Measurements from ENCODE around the gene ZNHIT3.
A peak's percentile ranks its signal among the peaks of the same experiment; 100 is the strongest.

Gene ZNHIT3

GRCh38 chr17:36533935-36534839, 47.7 kb downstream of the ZNHIT3 start:
- peak overlapping the region; percentile 93 to 99 for H3K4me3 Mint-ChIP-seq
- peak; percentile 22 to 49 (median 28) for DNase-seq
- H3K9me3 Mint-ChIP-seq, result no peaks in the 10 kb centered on the region
- ATAC-seq (replicated peaks), result peak; percentile 22
- H3K4me1 Mint-ChIP-seq (ENCODE audit: low read depth in 2 of 2), result peaks cover 14 to 26% of the 10 kb centered on the region in 2 donors
- peak overlapping the region; percentile 96 to 97 for H3K27ac Mint-ChIP-seq
- H3K27me3 Mint-ChIP-seq, result no peaks in the 10 kb centered on the region
- H3K36me3 Mint-ChIP-seq (ENCODE audit: insufficient read depth), result peaks cover 20% of the 10 kb centered on the region

DNA sequence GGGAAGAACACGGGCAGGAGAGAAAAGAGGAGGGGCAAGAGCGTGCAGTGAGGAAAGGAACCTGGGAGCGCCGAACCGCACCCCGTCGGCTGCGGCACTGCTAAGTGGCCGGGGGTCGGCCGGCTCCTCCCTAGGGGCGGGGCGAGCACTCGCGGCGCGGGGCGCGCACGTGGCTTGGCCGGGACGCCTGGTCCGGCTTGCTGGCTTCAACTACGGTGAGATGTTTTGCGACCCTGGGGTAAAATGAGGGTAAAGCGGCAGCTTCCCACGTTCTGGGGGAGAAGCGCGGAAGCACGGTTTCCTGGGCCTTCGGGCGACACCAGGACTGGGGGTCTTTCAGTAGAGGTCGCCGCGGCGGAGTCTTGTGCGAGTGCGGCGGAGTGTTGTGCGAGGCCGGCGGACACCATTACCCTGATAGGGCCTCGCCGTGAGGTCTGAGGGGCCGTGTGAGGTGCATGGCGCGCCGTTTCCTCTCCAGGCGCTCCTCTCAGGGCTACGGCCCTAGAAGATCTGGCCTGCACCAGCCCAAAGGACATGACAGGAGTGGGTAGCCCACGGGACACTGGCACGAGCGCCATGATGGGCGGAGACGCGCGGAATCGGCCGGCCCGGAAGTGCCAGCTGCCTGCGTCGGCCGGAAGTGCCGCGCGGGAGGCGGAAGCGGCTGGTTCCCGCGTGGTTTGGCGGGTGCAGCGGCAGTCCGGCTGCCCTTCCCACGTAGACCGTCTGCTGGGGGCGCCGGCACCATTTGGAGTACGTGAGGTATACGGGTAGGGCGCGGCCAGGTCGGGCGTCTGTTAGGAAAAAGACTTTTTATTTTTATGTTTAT, 48.6 kb downstream of the ZNHIT3 start, which contains the start of the genes MYO19 and PIGW:
TSS of gene MYO19 (minus strand) at position 29 of the 829 bp plus-strand sequence. CDS start 2,330 bp downstream, outside the sequence.
TSS of gene PIGW (plus strand) at position 148 of the 829 bp plus-strand sequence. CDS start 2,115 bp downstream, outside the sequence.
- H3K36me3 Mint-ChIP-seq (ENCODE audit: insufficient read depth), result peaks cover 20% of the 10 kb centered on the region
- ATAC-seq (replicated peaks), result peak; percentile 83
- no peaks in the 10 kb centered on the region for H3K27me3 Mint-ChIP-seq
- peak within 1 kb of the TSS; percentile 93 to 99 for H3K4me3 Mint-ChIP-seq
- H3K27ac Mint-ChIP-seq, result peak within 1 kb of the TSS; percentile 96 to 97
- H3K9me3 Mint-ChIP-seq, result no peaks in the 10 kb centered on the region
- peak; percentile 76 to 83 (median 78) for DNase-seq
- H3K4me1 Mint-ChIP-seq (ENCODE audit: low read depth in 2 of 2), result peaks cover 13 to 26% of the 10 kb centered on the region in 2 donors

- Mint-ChIP-seq H3K27ac (peak overlapping the region; percentile 96 to 97), H3K27me3 (no peaks in the 10 kb centered on the region), H3K4me1 (ENCODE audit: low read depth in 2 of 2) (peaks cover 13 to 26% of the 10 kb centered on the region in 2 donors), H3K9me3 (no peaks in the 10 kb centered on the region), H3K4me3 (peak overlapping the region; percentile 93 to 99), H3K36me3 (ENCODE audit: insufficient read depth) (peaks cover 23% of the 10 kb centered on the region)
- ATAC-seq (replicated peaks) (no peak), DNase-seq (no peak)
Measured at GRCh38 chr17:36535669-36536081, 49.2 kb downstream of the ZNHIT3 start.

GRCh38 chr17:36540696-36541095, 54.2 kb downstream of the ZNHIT3 start:
- H3K36me3 Mint-ChIP-seq (ENCODE audit: insufficient read depth), result peaks cover 30% of the 10 kb centered on the region
- no peak overlapping the region for H3K4me3 Mint-ChIP-seq
- peaks cover 8 to 13% of the 10 kb centered on the region in 2 donors for H3K4me1 Mint-ChIP-seq (ENCODE audit: low read depth in 2 of 2)
- DNase-seq, result no peak
- H3K27me3 Mint-ChIP-seq, result no peaks in the 10 kb centered on the region
- no peak for ATAC-seq (replicated peaks)
- no peaks in the 10 kb centered on the region for H3K9me3 Mint-ChIP-seq
- no peak overlapping the region for H3K27ac Mint-ChIP-seq

GRCh38 chr17:36542755-36543154, 56.3 kb downstream of the ZNHIT3 start:
- no peak overlapping the region for H3K27ac Mint-ChIP-seq
- peaks cover 13 to 18% of the 10 kb centered on the region in 2 donors for H3K4me1 Mint-ChIP-seq (ENCODE audit: low read depth in 2 of 2)
- H3K27me3 Mint-ChIP-seq, result no peaks in the 10 kb centered on the region
- H3K9me3 Mint-ChIP-seq, result no peaks in the 10 kb centered on the region
- H3K4me3 Mint-ChIP-seq, result no peak overlapping the region
- ATAC-seq (replicated peaks), result no peak
- DNase-seq, result no peak
- H3K36me3 Mint-ChIP-seq (ENCODE audit: insufficient read depth), result peaks cover 42% of the 10 kb centered on the region

- H3K27me3 Mint-ChIP-seq, result no peaks in the 10 kb centered on the region
- DNase-seq (no peak), ATAC-seq (replicated peaks) (no peak)
- peaks cover 51% of the 10 kb centered on the region for H3K36me3 Mint-ChIP-seq (ENCODE audit: insufficient read depth)
- no peaks in the 10 kb centered on the region for H3K9me3 Mint-ChIP-seq
- peak overlapping the region; percentile 98 for H3K27ac Mint-ChIP-seq
- peaks cover 18 to 22% of the 10 kb centered on the region in 2 donors for H3K4me1 Mint-ChIP-seq (ENCODE audit: low read depth in 2 of 2)
- H3K4me3 Mint-ChIP-seq, result peak overlapping the region; percentile 96
Measured at GRCh38 chr17:36544044-36544306, 57.5 kb downstream of the ZNHIT3 start.

DNA sequence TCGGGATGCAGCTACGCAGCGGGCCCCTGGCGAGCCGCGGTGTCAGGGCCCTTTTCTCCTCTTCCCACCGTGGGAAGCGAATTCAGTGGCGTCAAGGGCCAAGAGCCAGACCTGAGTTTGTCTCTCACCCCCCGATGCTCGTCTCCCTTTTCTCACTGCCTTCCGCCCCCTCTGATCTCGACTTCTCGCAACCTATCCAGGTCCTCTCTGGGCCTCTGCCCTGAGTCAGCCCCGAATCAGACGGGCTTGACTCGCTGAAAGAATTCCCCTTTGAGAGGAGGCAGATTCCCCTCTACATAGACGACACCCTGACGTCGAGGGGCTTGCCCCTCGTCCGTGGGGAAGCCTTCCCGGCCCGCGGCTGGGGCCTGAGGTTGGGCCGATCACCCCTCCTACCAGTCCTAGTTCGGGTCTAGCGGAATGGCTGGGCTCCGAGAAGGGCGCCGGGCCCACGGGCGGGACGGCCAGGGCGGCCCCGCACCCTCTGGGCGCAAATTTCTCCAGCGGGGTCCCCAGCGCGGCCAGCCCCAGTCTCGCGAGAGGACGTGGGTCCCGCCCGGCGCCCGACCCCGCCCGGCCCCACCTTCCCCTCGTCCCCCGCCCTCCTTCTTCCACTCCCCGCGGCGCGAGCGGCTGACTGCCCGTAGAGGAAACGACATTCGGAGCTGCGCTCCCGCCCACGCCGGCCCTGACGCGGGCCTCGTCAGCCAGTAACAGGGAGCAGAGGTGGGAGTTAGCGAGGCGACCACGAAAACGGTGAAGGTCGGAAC, 58.0 kb downstream of the ZNHIT3 start, which contains the start of gene GGNBP2:
TSS of gene GGNBP2 (plus strand) at position 613 of the 770 bp plus-strand sequence. CDS start 806 bp downstream, outside the sequence.
- Mint-ChIP-seq H3K4me1 (ENCODE audit: low read depth in 2 of 2) (peaks cover 18 to 22% of the 10 kb centered on the region in 2 donors), H3K27me3 (no peaks in the 10 kb centered on the region), H3K36me3 (ENCODE audit: insufficient read depth) (peaks cover 56% of the 10 kb centered on the region), H3K4me3 (peak within 1 kb of the TSS; percentile 96), H3K9me3 (no peaks in the 10 kb centered on the region), H3K27ac (peak within 1 kb of the TSS; percentile 98)
- ATAC-seq (replicated peaks), result peak; percentile 61
- peak; percentile 88 to 90 (median 88) for DNase-seq

GRCh38 chr17:36545077-36545464, 58.6 kb downstream of the ZNHIT3 start:
- peaks cover 21 to 24% of the 10 kb centered on the region in 2 donors for H3K4me1 Mint-ChIP-seq (ENCODE audit: low read depth in 2 of 2)
- H3K27ac Mint-ChIP-seq, result peak overlapping the region; percentile 98
- H3K36me3 Mint-ChIP-seq (ENCODE audit: insufficient read depth), result peaks cover 59% of the 10 kb centered on the region
- DNase-seq, result no peak
- no peaks in the 10 kb centered on the region for H3K27me3 Mint-ChIP-seq
- peak overlapping the region; percentile 96 for H3K4me3 Mint-ChIP-seq
- no peak for ATAC-seq (replicated peaks)
- no peaks in the 10 kb centered on the region for H3K9me3 Mint-ChIP-seq

Data from effector memory CD8-positive, alpha-beta T cell (primary cell).